GM19452 (cell line): Measurements from ENCODE around the gene RPUSD4.

Source experiments
- ATAC-seq: cut with Tn5 transposase; IDR thresholded peaks from one replicate; pipeline ENCODE4 v1.9.1; 2021; ENCODE audit not compliant: unreplicated experiment

The RPUSD4 gene

GRCh38 chr11:126214441-126214840 is 3.0 kb upstream of the RPUSD4 start:
- no peak for ATAC-seq

DNA sequence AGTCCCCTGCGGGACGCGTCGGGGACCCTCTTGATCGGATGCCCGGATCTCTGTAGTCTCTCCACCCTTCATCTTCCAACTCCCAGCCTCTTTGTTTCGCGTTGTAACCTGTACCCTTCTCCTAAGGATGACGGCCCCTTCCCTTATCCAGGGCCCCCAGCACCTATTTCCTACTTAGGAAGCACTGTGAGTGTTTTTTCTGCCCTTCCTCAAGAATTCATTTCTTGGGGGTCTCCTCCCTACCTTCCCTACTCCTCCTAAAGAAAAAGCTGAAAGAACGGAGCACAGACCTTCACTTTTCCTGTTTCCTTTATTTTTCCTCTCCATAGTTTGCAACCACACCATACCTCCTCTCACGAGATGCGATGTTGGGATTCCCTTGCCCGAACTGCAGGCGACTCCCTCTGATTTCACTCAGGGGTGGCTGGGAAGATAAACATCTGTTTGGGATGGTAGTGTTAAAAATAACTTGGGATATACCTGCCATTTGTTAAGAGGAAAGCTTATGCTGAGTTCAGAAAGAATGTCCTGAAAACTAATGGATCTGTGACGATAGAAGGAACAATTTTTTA is 725 bp upstream of the RPUSD4 start:
- ATAC-seq, result peak; percentile 2

DNA sequence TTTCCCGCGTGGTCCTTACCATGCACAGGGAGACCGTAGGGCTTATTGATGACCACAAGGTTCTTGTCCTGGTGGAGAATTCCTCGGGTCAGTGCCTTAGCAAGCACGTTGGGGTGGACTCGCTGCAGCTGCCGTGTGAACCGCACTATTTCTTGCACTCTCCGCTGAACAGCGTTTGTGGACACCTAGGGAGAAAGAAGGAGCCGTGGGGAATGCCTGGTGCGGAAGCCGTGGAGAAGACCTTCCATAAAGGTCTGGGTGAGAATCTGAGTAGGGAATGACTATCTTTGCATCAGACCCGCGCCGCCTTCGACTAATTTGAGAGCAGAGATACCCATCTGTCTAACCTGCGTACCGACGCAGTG is 597 bp downstream of the RPUSD4 start:
- ATAC-seq, result no peak

DNA sequence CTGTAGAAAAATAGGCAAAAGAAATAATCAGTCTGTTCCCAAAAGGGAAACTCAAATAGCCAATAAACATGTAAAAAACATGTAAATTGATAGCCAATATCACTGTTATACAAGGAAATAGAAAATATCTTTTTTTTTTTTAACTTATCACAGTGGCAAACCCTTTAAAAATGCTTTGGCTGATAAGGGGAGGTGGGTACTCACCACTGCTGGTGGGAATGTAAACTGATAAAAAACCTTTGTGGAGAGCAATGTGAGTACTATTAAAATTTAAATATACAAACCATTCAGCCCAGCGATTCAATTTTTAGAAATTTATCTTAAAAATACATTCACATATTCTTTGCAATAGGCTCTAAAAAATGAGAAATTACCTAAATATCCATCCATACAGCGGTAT is 3.6 kb downstream of the RPUSD4 start:
- no peak for ATAC-seq

DNA sequence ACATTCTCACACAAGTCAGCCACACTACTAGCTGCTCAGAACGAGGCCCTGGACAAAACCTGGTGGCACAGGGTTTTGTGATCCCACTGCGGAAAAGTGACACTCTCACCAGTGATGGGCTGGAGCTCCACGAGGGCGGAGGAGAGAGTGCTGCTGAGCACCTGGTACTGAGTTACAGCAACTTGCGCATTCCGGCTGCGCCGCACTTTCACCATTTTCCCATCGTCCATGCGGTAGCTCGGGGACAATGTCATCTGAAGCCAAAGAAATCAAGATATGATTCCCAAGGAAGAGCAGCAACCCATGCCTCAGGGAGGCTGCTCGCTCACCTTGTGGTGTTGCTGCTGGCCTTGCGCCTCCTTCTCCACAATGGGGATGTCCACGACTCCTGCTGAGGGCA is 6.1 kb downstream of the RPUSD4 start:
- ATAC-seq, result no peak

DNA sequence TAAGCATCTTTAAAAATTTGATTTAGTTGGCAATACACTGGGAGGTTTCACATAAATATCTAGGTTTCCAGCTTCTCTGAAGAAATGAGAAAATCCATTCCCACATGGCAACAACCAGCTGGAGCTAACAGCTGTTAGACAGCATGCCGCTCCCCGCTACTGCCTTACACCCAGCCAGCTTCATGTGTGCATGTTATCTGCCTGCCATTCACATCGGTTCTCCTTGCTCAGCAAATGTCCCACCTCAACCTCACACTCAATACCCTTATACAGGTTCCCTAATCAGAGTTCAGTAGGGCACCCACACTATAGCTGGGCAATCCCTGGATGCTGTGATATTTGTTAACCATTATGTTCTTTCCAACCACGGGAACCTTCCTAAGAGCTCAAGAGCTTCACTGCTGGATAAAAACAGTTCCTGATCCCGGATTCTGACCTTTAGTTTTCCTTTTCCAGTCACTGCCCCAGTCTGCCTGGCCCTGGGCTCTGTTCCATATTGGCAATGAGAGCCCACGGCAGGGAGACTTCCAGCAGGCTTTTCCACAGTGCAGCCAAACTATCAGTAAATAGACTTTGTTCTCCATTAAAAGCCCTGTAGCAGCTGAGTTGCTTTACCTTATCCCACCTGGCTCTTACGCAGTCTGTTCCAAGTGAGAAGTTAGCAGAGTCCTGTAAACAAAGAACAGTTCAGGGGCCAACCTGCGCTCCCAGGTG is 8.6 kb downstream of the RPUSD4 start:
- ATAC-seq, result no peak

DNA sequence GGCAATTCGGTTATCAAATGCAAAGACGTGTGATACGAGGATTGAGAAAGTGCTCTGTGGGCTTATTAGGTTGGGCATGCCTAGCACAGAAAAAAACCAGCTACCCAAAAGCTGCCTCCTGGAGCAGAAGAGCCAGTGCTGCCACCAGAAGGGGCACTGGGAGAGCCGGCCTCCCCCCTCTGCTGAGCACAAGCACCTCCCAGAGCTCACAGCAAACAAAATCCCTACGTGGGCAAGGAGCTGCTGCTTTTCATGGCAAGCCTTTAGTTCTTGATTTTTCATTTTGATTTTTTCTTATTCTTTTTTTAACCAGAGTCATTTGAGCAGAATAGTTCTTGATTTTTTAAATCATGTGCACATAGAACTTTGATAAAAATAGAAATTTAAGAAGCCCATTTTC is 12.8 kb downstream of the RPUSD4 start:
- ATAC-seq, result no peak

GRCh38 chr11:126197277-126197939 is 14.0 kb downstream of the RPUSD4 start:
- ATAC-seq, result no peak

GRCh38 chr11:126195119-126195518 is 16.3 kb downstream of the RPUSD4 start:
- ATAC-seq, result no peak

DNA sequence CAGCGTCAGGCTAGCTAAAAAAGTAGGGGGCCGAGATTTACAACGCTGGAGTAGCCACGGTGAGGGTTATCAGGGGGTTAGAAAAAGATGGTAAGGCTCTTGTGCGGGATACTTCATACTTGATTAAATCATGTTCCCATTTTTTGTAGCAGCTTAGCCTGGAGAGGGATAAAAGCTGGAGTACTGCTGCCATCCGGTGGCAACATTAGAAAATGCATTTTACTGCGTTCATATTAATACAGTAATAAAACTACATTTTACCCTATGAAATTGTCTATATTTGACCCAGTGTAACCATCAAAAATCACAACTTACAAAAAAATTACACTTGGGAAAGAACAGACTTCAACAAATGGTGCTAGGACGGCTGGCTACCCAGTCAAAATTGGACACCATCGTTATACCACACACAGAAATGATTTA is 17.3 kb downstream of the RPUSD4 start:
- ATAC-seq, result no peak

DNA sequence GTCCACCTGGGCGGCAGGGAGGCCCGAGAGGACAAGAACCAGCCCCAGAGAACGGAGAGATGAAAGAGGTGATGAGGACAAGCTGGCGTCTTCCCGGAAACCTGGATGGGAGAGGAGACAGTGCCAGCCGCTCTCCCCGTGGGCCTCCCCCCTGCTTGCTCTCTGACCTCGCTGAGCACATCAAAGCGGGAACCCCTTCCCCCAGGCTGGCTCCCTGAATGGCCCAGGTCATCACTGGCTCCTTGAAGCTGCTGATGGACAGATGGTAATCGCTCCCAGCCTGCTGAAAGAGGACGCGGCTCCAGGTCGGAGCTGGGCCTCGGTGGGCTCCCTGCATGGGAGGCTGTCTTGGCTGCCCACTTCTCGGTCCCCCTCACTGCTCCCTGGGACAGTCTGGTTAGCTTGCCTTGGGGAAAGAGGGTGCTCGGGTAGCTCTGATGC is 18.4 kb downstream of the RPUSD4 start:
- ATAC-seq, result no peak

DNA sequence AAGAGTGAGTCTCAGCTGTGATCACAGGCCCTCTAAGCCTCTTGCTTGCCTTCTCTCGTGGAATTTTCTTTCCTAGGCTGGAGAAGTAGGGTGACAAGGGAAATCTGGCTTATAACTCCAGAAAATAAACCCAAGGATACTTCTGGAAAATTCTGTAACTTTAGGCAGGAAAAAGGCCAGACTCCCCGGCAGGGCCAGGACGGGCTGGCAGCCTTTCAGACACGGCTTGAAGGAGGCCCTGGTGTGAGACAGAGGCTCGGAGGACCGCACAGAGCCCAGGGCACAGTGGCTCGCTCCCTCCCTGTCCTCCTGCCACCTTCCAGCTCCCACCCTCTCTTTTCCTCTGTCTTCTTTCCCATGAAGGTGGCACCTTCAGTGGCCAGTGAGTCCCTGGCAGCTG is 19.1 kb downstream of the RPUSD4 start:
- no peak for ATAC-seq

DNA sequence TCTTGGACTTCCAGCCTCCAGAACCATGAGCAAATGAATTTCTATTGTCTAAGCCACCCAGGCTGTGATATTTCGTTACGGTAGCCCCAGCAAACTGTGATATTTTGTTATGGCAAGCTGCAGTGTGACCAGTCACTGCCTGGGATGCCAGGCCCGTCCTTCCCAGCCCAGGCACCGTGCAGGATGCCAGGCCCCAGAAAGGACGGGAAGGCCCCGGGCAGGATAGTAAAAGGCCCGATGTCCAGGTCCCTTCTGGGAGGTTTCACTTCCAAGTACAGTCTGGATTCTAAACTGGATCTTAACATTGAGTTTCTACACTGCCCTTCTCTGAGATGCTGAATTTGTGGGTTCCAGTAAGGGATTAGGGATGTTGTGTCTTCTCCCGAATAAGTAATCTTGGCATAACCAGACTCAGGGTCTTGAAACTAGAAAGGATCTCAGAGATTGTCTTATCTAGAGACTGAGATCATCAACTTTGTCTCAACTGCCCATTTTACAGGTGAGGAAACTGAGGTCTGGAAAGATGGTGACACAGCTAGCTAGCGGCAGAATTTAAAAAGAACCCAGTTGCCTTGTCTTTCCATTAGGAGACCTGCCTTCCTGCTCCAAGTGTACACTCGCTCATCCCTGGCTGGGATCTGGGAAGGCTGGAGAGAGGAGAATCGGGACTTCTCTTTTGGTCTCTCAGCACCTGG is 19.9 kb downstream of the RPUSD4 start:
- ATAC-seq, result no peak

DNA sequence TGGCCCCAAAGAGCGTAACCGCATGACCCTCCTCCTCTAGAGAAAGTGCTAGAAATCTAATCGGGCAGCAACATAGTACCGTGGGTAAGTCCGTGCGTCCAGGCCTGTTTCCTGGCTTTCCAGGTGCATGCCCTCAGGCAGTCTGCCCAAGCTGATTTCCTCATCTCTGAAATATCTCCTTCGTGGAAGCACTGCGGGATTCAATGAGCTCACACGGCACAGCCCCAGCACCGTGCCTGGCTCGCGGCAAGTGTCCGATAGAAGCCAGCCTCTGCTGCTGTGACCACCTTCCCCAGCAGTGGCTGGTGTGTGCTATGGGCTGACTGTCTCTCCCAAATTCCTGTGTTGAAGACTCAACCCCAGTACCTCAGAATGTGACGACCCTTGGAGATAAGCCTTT is 20.7 kb downstream of the RPUSD4 start:
- no peak for ATAC-seq

DNA sequence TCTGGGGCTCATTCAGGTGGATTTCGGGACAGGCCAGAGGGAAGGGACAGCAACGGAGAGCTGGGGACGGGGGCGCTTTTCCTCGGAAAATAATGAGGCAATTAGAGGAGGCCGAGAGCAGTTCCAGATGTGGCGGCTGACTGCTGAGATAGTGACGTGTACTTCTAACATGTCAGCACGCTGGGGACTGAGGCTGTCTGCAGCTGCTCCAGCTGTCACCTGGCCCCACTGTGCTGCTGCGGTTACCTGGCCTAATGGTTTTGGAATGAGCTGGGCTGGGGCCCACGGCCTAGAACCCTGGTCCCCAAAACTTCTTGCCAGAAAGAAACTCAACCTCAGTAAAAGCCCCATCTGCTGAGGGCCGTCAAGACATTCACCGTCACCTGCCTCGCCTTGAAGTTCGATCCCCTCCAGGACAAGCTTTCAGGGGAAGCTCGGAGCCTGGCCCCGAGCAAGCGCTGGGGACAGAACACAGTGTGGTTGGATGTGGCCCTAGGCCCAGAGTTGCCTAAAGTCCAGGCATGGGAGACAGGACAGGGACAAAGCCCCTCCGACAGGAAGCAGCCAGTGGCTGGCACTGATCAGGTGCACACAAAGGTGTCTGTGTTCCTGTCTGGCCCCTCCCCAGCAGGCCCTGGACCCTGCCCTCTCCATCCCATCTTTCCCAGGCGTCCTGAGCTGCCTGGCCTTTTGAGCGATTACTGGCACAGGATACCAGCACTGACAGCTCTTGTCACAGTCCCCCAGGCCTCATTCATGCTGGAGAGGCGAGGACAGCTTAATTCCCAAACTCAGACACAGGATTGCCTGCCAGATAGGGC is 22.1 kb downstream of the RPUSD4 start:
- no peak for ATAC-seq

GRCh38 chr11:126188332-126189108 is 22.9 kb downstream of the RPUSD4 start:
- ATAC-seq, result peak; percentile 89

- no peak for ATAC-seq
Observed at GRCh38 chr11:126186708-126187529, 24.5 kb downstream of the RPUSD4 start.

DNA sequence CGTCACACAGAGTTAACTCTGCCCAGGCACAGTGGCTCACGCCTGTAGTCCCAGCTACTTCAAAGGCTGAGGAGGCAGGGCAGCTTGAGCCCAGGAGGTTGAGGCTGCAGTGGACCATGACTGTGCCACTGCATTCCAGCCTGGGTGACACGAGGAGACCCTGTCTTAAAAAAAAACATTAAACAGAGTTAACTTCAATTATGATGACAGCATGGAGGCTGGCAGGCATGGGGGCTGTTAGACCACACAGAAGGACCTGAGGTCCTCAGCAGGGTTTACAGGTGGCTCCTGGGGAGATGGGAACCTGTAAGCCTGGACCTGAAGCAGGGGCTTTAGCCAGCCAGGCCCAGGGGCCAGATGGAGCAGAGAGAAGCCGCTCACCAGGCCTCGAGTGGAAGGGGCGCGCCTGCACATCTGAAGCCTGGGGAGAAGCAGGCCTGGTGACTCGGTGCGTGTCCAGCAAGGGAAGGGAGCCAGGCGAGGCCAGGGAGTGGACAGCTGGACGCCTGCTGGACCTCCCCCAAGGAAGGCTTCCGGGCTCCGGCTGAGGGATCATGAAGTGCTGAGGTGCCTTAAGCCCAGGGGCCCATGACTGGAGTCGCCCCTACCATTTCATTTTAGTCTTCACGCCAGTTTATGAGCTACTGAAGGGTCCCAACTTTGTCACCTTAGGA is 25.3 kb downstream of the RPUSD4 start:
- no peak for ATAC-seq
